B cell (primary cell): Measurements from ENCODE around the gene C1QTNF6. TPM values are rescaled to one million over a fixed set of nuclear protein-coding genes. Genes with fewer than 3 reads are reported as not detected.

ENCODE experiments used
- ATAC-seq: fragments of 200-7000 bp; cut with Tn5 transposase; one replicate; pipeline ENCODE4 v1.10.0; 2021; ENCODE audit warnings: low read depth, mild to moderate bottlenecking, moderate number of reproducible peaks, moderate library complexity
- CTCF ChIA-PET: fragments of 350-600 bp; sonication (Branson Sonifier 250); formaldehyde crosslinking; loops from one replicate; lab custom pipeline; 2021; ENCODE audit warnings: antibody characterized with exemption, inconsistent platforms; lab: Charles Lee
- POLR2A ChIA-PET: fragments of 350-600 bp; sonication (Branson Sonifier 250); formaldehyde crosslinking; loops from one replicate; lab custom pipeline; 2021; ENCODE audit warnings: antibody characterized with exemption; lab: Charles Lee
- DNase-seq: peaks from one replicate; pipeline ENCODE4 v3.0.0; 2013
- H2AFZ ChIP-seq: 2 replicates; pipeline ENCODE4 v1.6.1; 2012; ENCODE audit warnings: mild to moderate bottlenecking, low read depth, low read length; ENCODE audit not compliant: insufficient read depth, poor library complexity, severe bottlenecking
- H3K27ac ChIP-seq, 2 donors: 1 replicate in 1 of 2; 2 replicates in 1 of 2; pipeline ENCODE4 v1.5.1; 2012 to 2013; ENCODE audit warnings: low read length in 2 of 2, mild to moderate bottlenecking in 2 of 2, moderate library complexity in 1 of 2
- H3K27me3 ChIP-seq, 4 experiments: fragments of 200-600 bp in 1 of 4; sonication (generic) in 1 of 4; replicated peaks in 1 of 4; 1 replicate in 2 of 4; 2 replicates in 2 of 4; pipeline versions ENCODE4 v1.6.1 to v1.7.0; 2013 to 2016; ENCODE audit warnings: low read length in 3 of 4, mild to moderate bottlenecking in 2 of 4, mixed read lengths in 1 of 4, moderate library complexity in 1 of 4; ENCODE audit not compliant: insufficient read depth in 4 of 4, control insufficient read depth in 3 of 4; ENCODE audit errors: control extremely low read depth in 1 of 4
- H3K36me3 ChIP-seq, 2 experiments: replicated peaks in 1 of 2; 1 replicate in 1 of 2; 2 replicates in 1 of 2; pipeline versions ENCODE4 v1.6.1 to v1.7.1; 2013; ENCODE audit warnings: low read length in 1 of 2; ENCODE audit not compliant: insufficient read depth in 2 of 2, control insufficient read depth in 1 of 2; ENCODE audit errors: control extremely low read depth in 1 of 2, extremely low read depth in 1 of 2
- H3K4me1 ChIP-seq, 2 donors: fragments of 200-600 bp in 1 of 2; sonication (generic) in 1 of 2; 1 replicate in 1 of 2; 2 replicates in 1 of 2; pipeline versions ENCODE4 v1.5.1 to v1.6.1; 2013 to 2017; ENCODE audit warnings: low read length in 2 of 2; ENCODE audit not compliant: control insufficient read depth in 2 of 2, insufficient read depth in 2 of 2
- H3K4me2 ChIP-seq: replicated peaks from 2 replicates; pipeline ENCODE3; 2012; ENCODE audit warnings: mild to moderate bottlenecking, low read depth, low read length; ENCODE audit not compliant: poor library complexity, severe bottlenecking
- H3K4me3 ChIP-seq, 5 experiments: fragments of 200-600 bp in 1 of 5; sonication (generic) in 1 of 5; 1 replicate in 3 of 5; 2 replicates in 2 of 5; pipeline versions ENCODE4 v1.5.1 to v1.7.0; 2011 to 2016; ENCODE audit warnings: low read length in 4 of 5, mild to moderate bottlenecking in 4 of 5, low read depth in 2 of 5, control low read depth in 1 of 5, moderate library complexity in 1 of 5; ENCODE audit not compliant: insufficient read depth in 1 of 5; ENCODE audit errors: control extremely low read depth in 1 of 5, extremely low read depth in 1 of 5
- H3K79me2 ChIP-seq: fragments of 200-600 bp; sonication (generic); one replicate; pipeline ENCODE4 v1.6.0; 2016; ENCODE audit warnings: low read length; ENCODE audit not compliant: control insufficient read depth, insufficient read depth
- H3K9ac ChIP-seq: fragments of 200-600 bp; sonication (generic); 2 replicates; pipeline ENCODE4 v1.6.1; 2017; ENCODE audit warnings: mild to moderate bottlenecking, low read length, moderate library complexity
- H3K9me3 ChIP-seq, 3 donors: one replicate each; pipeline versions ENCODE4 v1.6.1 to v1.7.1; 2013; ENCODE audit warnings: low read length in 2 of 3; ENCODE audit not compliant: control insufficient read depth in 2 of 3, insufficient read depth in 1 of 3; ENCODE audit errors: control extremely low read depth in 1 of 3
- H4K20me1 ChIP-seq: 2 replicates; pipeline ENCODE4 v1.6.0; 2012; ENCODE audit warnings: mild to moderate bottlenecking, low read length; ENCODE audit not compliant: insufficient read depth, control insufficient read depth, poor library complexity, severe bottlenecking
- H3K27ac Mint-ChIP-seq: one replicate; pipeline ENCODE4 v1.8.0; 2021; ENCODE audit warnings: mixed read lengths
- H3K27me3 Mint-ChIP-seq: one replicate; pipeline ENCODE4 v1.8.0; 2021; ENCODE audit warnings: mixed read lengths
- H3K4me1 Mint-ChIP-seq: one replicate; pipeline ENCODE4 v1.8.0; 2021; ENCODE audit warnings: mixed read lengths
- H3K4me3 Mint-ChIP-seq: one replicate; pipeline ENCODE4 v1.8.0; 2021; ENCODE audit warnings: mixed read lengths
- H3K9me3 Mint-ChIP-seq: one replicate; pipeline ENCODE4 v1.8.0; 2022; ENCODE audit warnings: mixed read lengths; ENCODE audit not compliant: insufficient read depth
- EZH2 ChIP-seq: IDR thresholded peaks from 2 replicates; pipeline ENCODE4 v1.6.1; 2012; ENCODE audit warnings: borderline replicate concordance, low read depth, mild to moderate bottlenecking, moderate library complexity, low read length; ENCODE audit not compliant: insufficient read depth, poor library complexity, severe bottlenecking
- WGBS: methylation state at CpG from one replicate; pipeline ENCODE4 v1.1.5; 2013; ENCODE audit warnings: missing lambda C conversion rate; ENCODE audit not compliant: insufficient coverage; 5-methylcytosine and 5-hydroxymethylcytosine counted together
- intact Hi-C: fragments of 100-400 bp; cut with micrococcal nuclease; formaldehyde crosslinking; loops from one replicate; pipeline ENCODE4 v1.10.0; 2022
- polyA plus RNA-seq: library from polyadenylated mRNA; depleted of rRNA; stranded (reverse); fragments of >200 nt; gene quantifications from 2 replicates; pipeline ENCODE4 v1.2.3, GENCODE V29; 2012
- total RNA-seq, 2 donors: library from RNA; stranded (reverse); fragments of 120-200 nt in 1 of 2; gene quantifications; 1 replicate in 1 of 2; 2 replicates in 1 of 2; pipeline versions ENCODE4 v1.2.3 to v1.2.4, GENCODE V29; 2013 to 2022
- TF ChIP-seq, protein P1 (sequence below): fragments of 200-600 bp; IDR thresholded peaks from one replicate; pipeline ENCODE4 v1.8.0; 2022; ENCODE audit warnings: antibody characterized with exemption, mild to moderate bottlenecking

The C1QTNF6 gene
- total and polyA plus RNA-seq, 2 donors (not counting 1 experiment from before 2014, with no cell fraction given), result 18.5 to 33.9 TPM

- ChIA-PET POLR2A (no interaction called here), CTCF (interaction anchor here (1.2 kb wide), 1 partner anchor 31 kb away, joined by 3 read pairs; no protein-coding TSS in a partner anchor)
- Histone ChIP-seq H2AFZ (no peak overlapping the region), H4K20me1 (no peaks in the 10 kb centered on the region), H3K4me2 (no peak overlapping the region), H3K9me3 (no peaks in the 10 kb centered on the region), H3K79me2 (peaks cover 11% of the 10 kb centered on the region), H3K4me1 (no peaks in the 10 kb centered on the region), H3K9ac (no peak overlapping the region), H3K27ac (no peak overlapping the region), H3K27me3 (no peaks in the 10 kb centered on the region), H3K4me3 (no peak overlapping the region), H3K36me3 (peaks cover 0 to 4% of the 10 kb centered on the region in 2 experiments)
- ATAC-seq (no peak), DNase-seq (no peak)
- intact Hi-C loops, result no loop called here
- TF ChIP-seq, protein P1, sequence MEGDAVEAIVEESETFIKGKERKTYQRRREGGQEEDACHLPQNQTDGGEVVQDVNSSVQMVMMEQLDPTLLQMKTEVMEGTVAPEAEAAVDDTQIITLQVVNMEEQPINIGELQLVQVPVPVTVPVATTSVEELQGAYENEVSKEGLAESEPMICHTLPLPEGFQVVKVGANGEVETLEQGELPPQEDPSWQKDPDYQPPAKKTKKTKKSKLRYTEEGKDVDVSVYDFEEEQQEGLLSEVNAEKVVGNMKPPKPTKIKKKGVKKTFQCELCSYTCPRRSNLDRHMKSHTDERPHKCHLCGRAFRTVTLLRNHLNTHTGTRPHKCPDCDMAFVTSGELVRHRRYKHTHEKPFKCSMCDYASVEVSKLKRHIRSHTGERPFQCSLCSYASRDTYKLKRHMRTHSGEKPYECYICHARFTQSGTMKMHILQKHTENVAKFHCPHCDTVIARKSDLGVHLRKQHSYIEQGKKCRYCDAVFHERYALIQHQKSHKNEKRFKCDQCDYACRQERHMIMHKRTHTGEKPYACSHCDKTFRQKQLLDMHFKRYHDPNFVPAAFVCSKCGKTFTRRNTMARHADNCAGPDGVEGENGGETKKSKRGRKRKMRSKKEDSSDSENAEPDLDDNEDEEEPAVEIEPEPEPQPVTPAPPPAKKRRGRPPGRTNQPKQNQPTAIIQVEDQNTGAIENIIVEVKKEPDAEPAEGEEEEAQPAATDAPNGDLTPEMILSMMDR, result no peak
- TF ChIP-seq EZH2, result no peak
- H3K4me1 Mint-ChIP-seq, result peaks cover 6% of the 10 kb centered on the region
- no peak overlapping the region for H3K27ac Mint-ChIP-seq
- WGBS, result 100% methylated on average over 1 of the region's 2 CpGs
- no peak overlapping the region for H3K4me3 Mint-ChIP-seq
- H3K27me3 Mint-ChIP-seq, result no peaks in the 10 kb centered on the region
- H3K9me3 Mint-ChIP-seq, result no peaks in the 10 kb centered on the region
These were observed 4.2 kb upstream of the C1QTNF6 start for GRCh38 chr22:37192204-37192603.

DNA sequence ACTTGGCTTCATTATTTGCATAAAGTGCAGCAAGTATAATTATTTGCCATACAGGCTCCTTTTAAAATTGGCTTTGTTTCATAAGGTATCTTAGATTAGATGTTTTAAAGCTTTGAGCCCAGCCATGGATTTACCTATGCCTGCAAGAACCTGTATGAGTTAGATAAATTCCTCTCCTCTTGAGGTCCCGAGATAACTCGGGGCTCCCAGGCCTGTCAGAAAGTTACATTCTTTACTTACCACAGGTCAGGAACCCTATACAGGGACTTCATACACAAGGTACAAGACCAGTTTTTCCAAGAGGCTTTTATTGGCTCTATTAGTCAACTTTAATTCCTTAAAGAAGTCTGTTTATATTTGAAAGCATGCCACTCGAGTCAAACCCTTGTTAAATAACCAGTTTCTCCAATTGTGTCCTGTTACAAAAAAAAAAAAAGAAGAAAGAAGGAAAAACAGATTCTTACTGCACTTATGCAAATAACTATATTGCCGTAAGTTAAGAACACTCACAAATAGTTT, 2.3 kb upstream of the C1QTNF6 start:
- Histone ChIP-seq H3K9ac (no peak overlapping the region), H4K20me1 (no peaks in the 10 kb centered on the region), H3K36me3 (no peaks in the 10 kb centered on the region), H3K79me2 (no peaks in the 10 kb centered on the region), H3K27ac (no peak overlapping the region), H3K27me3 (no peaks in the 10 kb centered on the region), H3K4me3 (no peak overlapping the region), H2AFZ (no peak overlapping the region), H3K4me1 (peaks cover 0 to 14% of the 10 kb centered on the region in 2 donors), H3K9me3 (peaks cover 0 to 3% (median 0%) of the 10 kb centered on the region in 3 donors), H3K4me2 (no peak overlapping the region)
- ChIA-PET POLR2A (no interaction called here), CTCF (interaction anchor here (1.1 to 1.8 kb wide), 3 partner anchors 10 to 23 kb away, joined by 4 to 5 read pairs (median 4); no protein-coding TSS in a partner anchor)
- peaks cover 14% of the 10 kb centered on the region for H3K4me1 Mint-ChIP-seq
- no peak for TF ChIP-seq EZH2
- TF ChIP-seq, protein P1, result no peak
- intact Hi-C loops, result no loop called here
- no peak overlapping the region for H3K4me3 Mint-ChIP-seq
- H3K9me3 Mint-ChIP-seq, result no peaks in the 10 kb centered on the region
- no peak overlapping the region for H3K27ac Mint-ChIP-seq
- no peaks in the 10 kb centered on the region for H3K27me3 Mint-ChIP-seq
- ATAC-seq (no peak), DNase-seq (no peak)
- WGBS, result 100% methylated on average over 2 of the region's 4 CpGs
